GM12864 (cell line): ENCODE data around the gene SPON1.

Experiments
- DNase-seq: peaks from one replicate; pipeline ENCODE4 v3.0.0-alpha.2; 2011; ENCODE audit warnings: low read depth
- H3K4me3 ChIP-seq: 2 replicates; pipeline ENCODE4 v1.5.1; 2011; ENCODE audit warnings: mild to moderate bottlenecking, low read depth, low read length, control low read depth
- TF ChIP-seq, protein P1 (sequence below): IDR thresholded peaks from 2 replicates; pipeline ENCODE4 v1.5.1; 2011; ENCODE audit warnings: low read depth, mild to moderate bottlenecking, moderate library complexity, low read length, control low read depth, inconsistent platforms; ENCODE audit errors: missing control alignments

The SPON1 gene

DNA sequence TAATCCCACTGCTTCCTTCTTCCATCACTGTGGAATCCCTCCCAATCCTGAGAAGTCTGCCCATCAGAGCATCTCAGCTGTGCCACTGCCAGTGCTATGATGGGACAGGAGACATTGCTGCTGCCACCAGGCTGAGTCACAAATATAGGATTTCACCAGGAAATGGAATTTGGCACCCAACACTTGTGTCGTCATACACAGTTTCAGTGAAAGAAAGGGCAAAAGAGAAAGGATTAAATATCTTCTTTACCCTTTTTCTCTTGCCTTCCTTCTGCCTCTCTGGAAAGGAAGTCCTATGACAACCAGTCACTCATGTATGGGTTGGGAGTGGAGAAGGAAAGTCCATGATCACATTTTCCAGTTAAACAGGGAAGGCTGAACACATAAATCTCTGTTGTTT lies 133.4 kb downstream of the SPON1 start:
- no peak for DNase-seq
- TF ChIP-seq, protein P1, sequence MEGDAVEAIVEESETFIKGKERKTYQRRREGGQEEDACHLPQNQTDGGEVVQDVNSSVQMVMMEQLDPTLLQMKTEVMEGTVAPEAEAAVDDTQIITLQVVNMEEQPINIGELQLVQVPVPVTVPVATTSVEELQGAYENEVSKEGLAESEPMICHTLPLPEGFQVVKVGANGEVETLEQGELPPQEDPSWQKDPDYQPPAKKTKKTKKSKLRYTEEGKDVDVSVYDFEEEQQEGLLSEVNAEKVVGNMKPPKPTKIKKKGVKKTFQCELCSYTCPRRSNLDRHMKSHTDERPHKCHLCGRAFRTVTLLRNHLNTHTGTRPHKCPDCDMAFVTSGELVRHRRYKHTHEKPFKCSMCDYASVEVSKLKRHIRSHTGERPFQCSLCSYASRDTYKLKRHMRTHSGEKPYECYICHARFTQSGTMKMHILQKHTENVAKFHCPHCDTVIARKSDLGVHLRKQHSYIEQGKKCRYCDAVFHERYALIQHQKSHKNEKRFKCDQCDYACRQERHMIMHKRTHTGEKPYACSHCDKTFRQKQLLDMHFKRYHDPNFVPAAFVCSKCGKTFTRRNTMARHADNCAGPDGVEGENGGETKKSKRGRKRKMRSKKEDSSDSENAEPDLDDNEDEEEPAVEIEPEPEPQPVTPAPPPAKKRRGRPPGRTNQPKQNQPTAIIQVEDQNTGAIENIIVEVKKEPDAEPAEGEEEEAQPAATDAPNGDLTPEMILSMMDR: no peak
- no peak overlapping the region for H3K4me3 ChIP-seq

DNA sequence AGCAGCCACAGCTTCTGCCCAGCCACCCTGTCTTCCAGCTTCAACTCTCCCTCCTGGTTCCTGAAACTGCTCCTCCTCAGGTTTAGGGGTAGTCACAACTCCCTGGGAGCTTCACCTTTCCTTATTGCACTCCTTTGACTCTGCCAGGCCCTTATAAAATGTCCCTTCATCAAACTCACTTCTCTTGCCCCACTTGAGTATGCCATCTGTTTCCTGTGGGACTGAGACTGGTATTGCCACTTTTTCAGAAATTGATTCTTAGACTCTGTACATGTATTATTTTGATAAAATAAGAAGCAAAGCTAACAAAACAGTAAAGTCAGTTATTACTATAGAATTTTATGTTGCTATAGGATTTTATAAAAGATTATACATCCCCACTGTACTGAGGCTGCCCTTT lies 134.1 kb downstream of the SPON1 start:
- no peak overlapping the region for H3K4me3 ChIP-seq
- DNase-seq: no peak
- TF ChIP-seq, protein P1: no peak

DNA sequence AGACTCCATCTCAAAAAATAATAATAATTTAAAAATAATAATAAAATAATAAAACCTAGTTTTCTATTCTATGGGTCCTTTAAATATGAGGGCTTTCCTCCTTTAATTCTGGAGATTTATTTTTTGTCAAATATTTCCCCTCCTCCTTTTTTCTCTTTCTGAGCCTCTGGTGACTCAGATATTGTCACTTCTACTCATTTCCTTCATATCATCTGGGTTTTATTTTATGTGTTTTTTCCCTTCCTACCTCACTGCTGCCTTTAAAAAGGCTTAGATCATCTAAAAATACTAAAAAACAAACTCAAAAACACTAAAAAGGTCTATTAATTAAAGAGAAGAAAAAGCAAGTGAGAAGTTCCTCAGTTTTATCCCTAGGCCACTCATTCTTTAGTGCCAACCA lies 138.9 kb downstream of the SPON1 start:
- TF ChIP-seq, protein P1: no peak
- H3K4me3 ChIP-seq: no peak overlapping the region
- DNase-seq: no peak

DNA sequence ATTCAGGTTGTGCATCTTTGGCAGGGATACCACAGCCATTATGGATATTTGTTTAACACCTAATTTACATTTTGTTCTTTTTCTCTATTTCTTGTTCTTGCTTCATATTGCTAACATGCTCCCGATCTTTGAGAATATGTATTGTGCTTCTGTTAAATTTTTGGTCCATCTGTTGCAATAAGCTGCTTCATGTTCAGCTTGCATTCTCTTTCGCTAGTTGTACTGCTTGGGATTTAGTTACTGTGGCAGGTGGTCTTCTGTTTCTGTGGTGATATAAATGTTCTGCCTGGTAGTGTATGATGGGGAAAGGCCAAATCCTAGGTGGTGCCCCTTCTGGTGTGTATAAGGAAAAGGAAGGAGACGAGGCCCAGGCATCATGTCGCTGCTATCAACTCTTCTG lies 140.2 kb downstream of the SPON1 start:
- H3K4me3 ChIP-seq: no peak overlapping the region
- TF ChIP-seq, protein P1: no peak
- DNase-seq: no peak

DNA sequence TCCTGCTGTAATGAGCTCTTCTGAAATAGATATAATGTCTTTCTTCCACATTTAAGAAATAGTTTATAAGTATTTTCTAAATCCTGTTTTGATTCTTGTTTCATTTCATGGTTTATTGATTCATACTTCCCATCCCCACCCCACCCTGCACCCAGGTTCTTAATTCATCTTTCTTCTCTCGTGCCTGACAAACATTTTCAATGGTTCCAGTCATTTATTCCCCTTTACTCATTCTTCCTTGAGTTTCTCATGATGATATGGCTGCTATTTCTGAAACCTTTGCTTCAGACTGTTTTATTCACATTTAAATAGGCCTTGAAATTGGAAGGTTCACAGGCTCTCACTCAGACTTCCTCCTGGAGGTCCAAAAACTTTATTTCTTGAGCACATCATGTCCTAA lies 142.9 kb downstream of the SPON1 start:
- no peak overlapping the region for H3K4me3 ChIP-seq
- TF ChIP-seq, protein P1: no peak
- DNase-seq: no peak

DNA sequence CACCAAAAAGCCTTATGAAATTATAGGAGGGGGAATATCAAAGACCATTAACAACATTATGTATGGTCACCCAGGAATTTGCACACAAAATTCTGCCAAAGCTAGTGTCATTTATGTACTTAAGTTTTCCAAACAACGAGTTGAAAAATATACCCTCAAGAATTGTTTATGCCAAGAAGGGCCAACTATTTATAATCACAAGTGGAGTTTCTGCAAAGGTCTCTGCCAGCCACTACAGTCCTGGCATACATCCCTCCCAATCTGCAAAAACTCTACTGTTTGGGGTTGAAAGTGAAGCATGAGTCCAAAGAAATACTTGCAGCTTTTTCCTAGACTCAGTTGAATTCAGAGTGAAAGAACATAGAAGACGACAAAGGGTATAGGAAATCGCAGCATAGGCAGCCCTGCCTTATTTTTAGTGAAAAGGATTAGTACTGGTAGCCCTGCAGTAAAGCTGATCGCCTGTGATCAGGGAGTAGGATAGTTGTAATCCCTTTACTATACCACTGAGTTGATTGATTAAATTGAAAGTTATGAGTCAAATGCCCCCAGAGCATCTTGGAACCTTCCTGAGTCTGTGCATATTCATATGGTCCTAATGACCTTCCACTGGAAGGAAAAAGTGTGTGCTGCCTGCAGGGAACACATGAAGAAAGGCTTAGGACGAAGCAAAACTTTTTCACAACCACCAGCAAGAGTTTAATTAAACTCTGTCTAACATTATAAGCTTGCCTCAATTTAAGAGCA lies 144.0 kb downstream of the SPON1 start:
- TF ChIP-seq, protein P1: no peak
- H3K4me3 ChIP-seq: no peak overlapping the region
- no peak for DNase-seq

DNA sequence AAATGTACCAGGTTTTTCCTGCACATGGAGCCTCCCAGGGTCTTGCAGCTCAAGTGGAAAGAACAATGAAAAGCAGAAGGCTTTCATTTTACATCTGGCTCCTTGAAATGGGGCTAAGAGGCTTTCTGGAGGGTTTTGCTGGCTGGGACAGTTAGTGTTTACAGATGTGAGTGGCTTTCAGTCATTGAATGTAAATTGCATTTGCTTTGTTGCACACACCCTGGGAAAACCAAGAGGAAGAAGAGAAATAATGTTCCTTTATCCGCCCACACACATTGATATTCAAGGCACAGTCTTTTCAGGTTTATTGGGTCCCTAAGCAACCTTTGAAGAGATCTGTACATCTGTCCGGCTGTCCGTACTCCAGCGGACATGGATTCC lies 144.5 kb downstream of the SPON1 start:
- H3K4me3 ChIP-seq: no peak overlapping the region
- TF ChIP-seq, protein P1: no peak
- no peak for DNase-seq
